Hematopoietic multipotent progenitor cell treated with erythropoietin and hydrocortisone succinate and interleukin-3 and kit ligand, for 15 days (in vitro differentiated cells): ENCODE results near the gene CFAP157.

ENCODE experiments used
- DNase-seq: peaks from one replicate; pipeline ENCODE4 v3.0.0-alpha.2; 2015; ENCODE audit warnings: low spot score

CFAP157 gene

GRCh38 chr9:127706836-127707241, at the start of gene CFAP157:
CFAP157 (plus strand) TSS chr9:127706988; CDS start chr9:127707032, 44 bp downstream.
- DNase-seq: no peak

- no peak for DNase-seq
Observed at GRCh38 chr9:127658428-127658827, 48.4 kb upstream of the CFAP157 start.

GRCh38 chr9:127660886-127661741, 45.7 kb upstream of the CFAP157 start:
- DNase-seq: no peak

- DNase-seq: no peak
Observed at GRCh38 chr9:127662617-127663016, 44.2 kb upstream of the CFAP157 start.

GRCh38 chr9:127664324-127664677, 42.5 kb upstream of the CFAP157 start:
- DNase-seq: no peak

GRCh38 chr9:127664678-127665507, 41.9 kb upstream of the CFAP157 start:
- no peak for DNase-seq

GRCh38 chr9:127667127-127667844, 39.5 kb upstream of the CFAP157 start:
- no peak for DNase-seq

- DNase-seq: no peak
Observed at GRCh38 chr9:127667906-127668305, 38.9 kb upstream of the CFAP157 start.

GRCh38 chr9:127673234-127673633, 33.6 kb upstream of the CFAP157 start:
- no peak for DNase-seq

- DNase-seq: no peak
Observed at GRCh38 chr9:127676638-127677037, 30.1 kb upstream of the CFAP157 start.

- DNase-seq: no peak
Observed at GRCh38 chr9:127679506-127679905, 27.3 kb upstream of the CFAP157 start.

- no peak for DNase-seq
Observed at GRCh38 chr9:127680226-127680625, 26.6 kb upstream of the CFAP157 start.

GRCh38 chr9:127680846-127681245, 25.9 kb upstream of the CFAP157 start:
- no peak for DNase-seq

GRCh38 chr9:127682351-127683136, 24.2 kb upstream of the CFAP157 start:
- no peak for DNase-seq

- DNase-seq: no peak
Observed at GRCh38 chr9:127683723-127684122, 23.1 kb upstream of the CFAP157 start.

- DNase-seq: no peak
Observed at GRCh38 chr9:127684576-127684975, 22.2 kb upstream of the CFAP157 start.

GRCh38 chr9:127686461-127687393, 20.1 kb upstream of the CFAP157 start:
- no peak for DNase-seq

- no peak for DNase-seq
Observed at GRCh38 chr9:127689329-127690000, 17.3 kb upstream of the CFAP157 start.

- no peak for DNase-seq
Observed at GRCh38 chr9:127690735-127691134, 16.1 kb upstream of the CFAP157 start.

GRCh38 chr9:127692071-127692470, 14.7 kb upstream of the CFAP157 start:
- DNase-seq: no peak
